GM18508 (cell line): ENCODE results near the gene MACROD1.

Experiments
- ATAC-seq: cut with Tn5 transposase; IDR thresholded peaks from one replicate; pipeline ENCODE4 v1.9.1; 2021; ENCODE audit warnings: moderate number of reproducible peaks; ENCODE audit not compliant: insufficient read depth, unreplicated experiment

The MACROD1 gene

DNA sequence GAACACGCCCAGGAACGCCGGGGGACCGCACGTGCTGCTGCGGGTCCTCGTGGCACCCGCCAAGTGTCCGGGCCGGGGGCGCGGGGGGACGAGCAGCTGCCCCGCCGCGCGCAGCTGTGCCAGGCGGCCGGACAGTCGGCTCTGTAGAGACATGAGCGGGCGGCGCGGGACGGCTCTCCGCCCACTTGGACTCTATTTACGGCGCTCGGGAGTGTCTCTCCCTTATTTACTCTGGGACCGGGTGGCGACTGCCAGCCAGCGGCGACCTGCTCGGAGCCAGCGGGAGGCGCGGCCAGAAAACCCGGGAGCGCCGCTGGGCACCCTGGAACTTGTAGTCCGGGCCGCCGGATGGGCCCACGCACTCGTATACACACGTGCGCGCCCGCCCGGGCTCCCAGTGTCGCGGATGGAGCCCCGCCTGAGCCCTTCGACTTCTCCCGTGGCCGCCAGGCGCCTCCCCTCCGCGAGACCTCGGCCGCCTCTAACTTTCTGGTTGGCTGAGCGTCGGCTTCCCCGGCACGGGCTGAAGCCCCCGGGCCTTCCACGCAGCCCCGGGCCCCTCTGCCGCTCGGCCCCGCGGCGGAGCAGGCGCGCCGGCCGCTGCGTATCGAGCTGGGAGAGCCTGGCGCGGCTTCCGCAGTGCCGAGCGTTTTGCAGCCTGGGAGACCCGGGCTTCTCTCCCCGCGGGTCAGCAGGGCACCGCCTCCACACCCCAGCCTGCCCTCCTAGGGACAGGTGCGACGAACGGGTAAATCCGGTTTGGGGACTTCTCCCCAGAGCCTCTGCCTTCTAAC, at the start of gene MACROD1:
Gene MACROD1, minus strand, starts transcription at position 272 of the 794 bp plus-strand sequence. Its CDS starts 119 bp downstream, at position 153.
- no peak for ATAC-seq

DNA sequence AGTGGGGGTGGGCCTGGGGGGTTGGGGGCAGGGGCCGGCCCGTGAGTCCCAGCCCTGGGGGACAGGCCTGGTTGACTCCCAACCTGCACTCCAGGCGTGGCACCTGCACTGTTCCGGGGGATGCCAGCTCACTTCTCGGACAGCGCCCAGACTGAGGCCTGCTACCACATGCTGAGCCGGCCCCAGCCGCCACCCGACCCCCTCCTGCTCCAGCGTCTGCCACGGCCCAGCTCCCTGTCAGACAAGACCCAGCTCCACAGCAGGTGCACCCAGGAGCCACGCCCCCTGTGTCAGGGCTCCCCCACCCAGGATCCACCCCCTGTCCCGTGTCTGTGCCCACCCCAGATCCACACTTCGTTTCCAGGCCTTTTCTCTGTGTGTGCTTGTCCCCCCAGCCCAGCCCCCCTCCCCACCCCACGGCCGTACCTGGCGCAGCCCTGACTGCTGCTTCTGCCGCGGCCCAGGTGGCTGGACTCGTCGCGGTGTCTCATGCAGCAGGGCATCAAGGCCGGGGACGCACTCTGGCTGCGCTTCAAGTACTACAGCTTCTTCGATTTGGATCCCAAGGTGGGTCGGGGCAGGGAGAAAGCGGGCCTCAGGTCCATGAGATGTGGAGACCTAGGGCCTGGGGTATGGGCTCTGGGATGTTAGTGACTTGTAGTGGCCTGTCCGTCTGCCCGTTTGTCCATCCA, 45.4 kb upstream of the MACROD1 start:
- no peak for ATAC-seq

GRCh38 chr11:64210301-64211020, 44.5 kb upstream of the MACROD1 start:
- no peak for ATAC-seq

DNA sequence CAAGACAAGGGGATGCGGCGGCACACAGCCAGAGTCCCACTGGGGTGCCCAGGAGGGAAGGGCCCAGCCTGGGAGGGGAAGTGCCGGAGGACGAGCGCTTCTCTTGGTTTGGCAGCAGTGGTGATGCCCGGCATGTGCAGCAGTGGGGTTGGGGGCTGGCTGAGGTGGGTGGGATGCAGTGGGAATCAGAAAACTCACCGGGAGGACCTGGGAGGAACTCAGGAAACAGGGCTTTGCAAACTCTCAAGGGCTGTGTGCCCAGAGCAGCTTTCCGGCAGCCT, 43.6 kb upstream of the MACROD1 start:
- no peak for ATAC-seq

GRCh38 chr11:64208796-64209562, 43.1 kb upstream of the MACROD1 start:
- ATAC-seq: no peak

- no peak for ATAC-seq
Observed at GRCh38 chr11:64208086-64208795, 42.3 kb upstream of the MACROD1 start.

DNA sequence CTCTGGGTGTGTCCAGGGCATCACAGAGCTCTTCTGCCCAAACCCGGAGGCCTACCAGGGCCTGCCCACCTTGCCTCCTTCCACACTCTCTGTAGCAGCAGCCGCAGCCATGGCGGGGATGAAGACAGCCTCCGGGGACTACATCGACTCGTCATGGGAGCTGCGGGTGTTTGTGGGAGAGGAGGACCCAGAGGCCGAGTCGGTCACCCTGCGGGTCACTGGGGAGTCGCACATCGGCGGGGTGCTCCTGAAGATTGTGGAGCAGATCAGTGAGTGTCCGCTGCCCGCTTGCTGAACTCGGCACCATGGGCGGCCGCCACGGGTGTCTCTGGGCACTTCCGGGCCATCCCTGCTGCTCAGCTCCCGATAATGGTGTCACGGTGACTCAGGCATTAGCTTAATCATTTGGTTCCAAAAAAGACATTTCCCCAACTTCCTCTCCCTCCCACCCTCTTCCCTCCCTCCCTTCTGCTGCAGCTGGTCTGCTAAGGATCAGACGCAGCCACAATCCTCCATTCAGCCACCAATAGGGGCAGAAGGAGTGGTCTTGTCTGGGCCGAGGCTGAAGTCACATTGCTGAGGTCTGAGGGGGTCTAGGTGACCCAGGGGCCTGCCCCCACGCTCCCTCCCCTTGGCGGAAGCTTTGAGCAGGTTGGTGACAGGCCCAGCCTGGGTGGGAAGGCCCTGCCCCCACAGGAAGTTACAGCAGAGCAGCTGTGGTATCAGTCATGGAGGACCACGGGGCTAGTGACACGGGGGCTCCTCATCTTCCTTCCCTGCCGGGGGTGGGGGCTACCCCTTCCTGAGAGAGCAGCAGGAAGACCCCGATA, 41.6 kb upstream of the MACROD1 start:
- ATAC-seq: no peak

GRCh38 chr11:64206457-64207255, 40.7 kb upstream of the MACROD1 start, which contains the start of gene FERMT3:
Gene FERMT3, plus strand, starts transcription at chr11:64206721. Its CDS starts 644 bp downstream, at chr11:64207365.
- ATAC-seq: no peak

DNA sequence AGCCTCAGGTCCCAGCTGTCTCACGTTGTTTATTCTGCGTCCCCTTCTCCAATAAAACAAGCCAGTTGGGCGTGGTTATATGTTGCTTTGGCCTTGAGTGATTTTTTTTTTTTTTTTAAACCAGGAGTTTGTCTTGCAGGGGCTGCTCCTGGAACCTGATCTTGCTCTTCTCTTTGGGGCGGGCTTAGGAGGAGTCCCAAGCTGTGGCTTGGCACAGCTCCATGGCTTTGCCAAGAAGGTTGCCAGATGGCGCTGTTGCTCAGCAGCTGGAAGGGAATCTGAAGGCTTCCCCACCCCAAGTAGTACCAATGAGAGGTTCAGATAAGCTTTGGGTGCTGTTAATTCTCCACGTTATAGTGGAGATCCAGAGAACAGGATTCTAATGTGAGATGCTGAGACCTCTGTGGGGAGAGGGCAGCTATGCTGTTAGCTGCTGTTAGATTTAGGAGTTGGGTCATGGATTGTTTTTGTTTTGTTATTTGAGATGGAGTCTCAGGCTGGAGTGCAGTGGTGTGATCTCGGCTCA, 38.6 kb upstream of the MACROD1 start:
- ATAC-seq: no peak

DNA sequence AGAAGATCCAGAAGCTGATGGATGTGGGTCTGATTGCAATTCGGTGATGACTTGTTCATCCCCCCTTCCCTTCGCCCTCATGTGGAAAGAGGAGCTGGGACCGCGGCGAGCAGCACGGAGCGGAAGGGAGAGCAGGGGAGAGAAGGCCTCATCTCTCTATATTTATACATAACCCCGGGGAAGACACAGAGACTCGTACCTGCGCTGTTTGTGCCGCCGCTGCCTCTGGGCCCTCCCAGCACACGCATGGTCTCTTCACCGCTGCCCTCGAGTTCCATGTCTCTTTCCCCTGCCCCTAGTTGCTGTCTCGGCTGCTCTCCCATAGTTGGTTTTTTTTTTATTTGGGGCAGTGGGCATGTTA, 38.1 kb upstream of the MACROD1 start:
- no peak for ATAC-seq

DNA sequence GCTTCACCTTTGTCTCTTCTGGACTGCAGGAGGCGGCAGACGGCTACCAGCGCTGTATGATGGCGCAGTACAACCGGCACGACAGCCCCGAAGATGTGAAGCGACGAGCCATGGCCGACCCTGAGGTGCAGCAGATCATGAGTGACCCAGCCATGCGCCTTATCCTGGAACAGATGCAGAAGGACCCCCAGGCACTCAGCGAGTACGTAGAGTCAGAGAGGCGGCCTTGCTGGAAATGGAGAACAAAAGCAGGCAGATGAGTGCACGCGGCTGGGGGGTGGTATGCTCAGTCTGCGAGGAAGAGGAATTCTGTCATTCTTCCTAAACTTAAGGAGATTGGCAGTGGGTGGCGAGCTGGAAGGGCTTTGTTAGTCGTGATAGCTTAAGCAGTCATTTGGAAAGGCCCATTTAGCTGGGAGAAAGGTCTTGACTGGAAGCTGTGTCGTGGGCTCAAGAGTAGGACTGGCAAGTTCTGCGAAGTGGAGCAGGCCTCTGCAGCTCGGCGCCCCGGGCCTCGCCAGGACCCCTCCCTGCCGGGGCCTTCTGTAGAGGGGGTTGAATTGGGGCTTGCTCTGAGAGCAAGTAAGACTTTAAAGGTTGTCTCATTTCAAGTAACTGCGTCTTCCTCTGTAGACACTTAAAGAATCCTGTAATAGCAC, 37.6 kb upstream of the MACROD1 start:
- no peak for ATAC-seq

DNA sequence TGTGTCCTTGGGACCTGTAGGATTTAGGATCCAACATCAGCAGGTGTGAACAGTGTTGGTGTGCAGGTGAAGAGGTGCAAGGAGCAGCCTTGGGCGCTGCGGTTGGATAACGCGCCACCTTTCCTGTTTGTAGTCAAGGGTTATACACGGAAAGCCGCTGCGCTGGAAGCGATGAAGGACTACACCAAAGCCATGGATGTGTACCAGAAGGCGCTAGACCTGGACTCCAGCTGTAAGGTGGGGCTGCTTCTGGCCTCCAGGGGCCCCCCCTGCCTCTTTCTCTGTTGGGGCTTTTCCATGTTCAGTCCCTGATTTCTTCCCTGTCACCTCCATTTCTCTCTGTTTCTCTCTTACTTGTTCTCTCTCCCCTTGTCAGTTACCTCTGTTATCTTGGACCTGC, 37.1 kb upstream of the MACROD1 start:
- no peak for ATAC-seq

DNA sequence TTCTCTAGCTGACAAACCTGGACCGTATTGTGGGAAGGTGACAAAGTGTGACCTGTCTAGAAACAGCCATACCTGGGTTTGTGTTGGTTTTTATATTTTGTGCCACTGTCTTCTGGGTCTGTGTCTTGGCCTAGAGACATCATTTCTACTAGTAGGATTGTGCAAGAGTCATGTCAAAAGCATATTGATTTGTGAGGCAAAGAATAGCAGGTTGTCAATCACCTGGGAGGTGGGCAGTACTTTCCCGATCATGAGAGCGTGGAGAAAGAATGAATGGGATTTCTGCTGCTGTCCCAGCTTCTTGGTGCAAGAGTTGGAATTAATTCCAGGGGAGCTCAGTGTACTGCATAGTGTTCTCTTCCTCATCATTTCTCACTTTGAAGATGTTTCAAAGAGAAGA, 35.6 kb upstream of the MACROD1 start:
- no peak for ATAC-seq

DNA sequence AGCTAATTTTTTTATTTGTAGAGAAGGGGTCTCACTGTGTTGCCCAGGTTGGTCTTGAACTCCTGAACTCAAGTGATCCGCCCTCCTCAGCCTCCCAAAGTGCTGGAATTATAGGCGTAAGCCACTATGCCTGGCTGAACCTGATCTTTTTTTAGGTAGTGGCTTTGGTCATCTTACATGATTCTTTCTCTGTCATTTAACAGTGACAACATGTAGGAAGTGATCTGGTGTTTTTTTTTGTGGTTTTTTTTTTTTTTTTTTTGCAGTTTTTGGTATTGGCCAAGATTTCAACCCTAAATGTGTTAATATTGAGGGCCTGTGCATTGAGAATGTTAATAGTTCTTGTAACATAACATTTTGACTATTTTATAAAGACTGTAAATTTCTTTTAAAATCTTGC, 32.6 kb upstream of the MACROD1 start:
- ATAC-seq: no peak

DNA sequence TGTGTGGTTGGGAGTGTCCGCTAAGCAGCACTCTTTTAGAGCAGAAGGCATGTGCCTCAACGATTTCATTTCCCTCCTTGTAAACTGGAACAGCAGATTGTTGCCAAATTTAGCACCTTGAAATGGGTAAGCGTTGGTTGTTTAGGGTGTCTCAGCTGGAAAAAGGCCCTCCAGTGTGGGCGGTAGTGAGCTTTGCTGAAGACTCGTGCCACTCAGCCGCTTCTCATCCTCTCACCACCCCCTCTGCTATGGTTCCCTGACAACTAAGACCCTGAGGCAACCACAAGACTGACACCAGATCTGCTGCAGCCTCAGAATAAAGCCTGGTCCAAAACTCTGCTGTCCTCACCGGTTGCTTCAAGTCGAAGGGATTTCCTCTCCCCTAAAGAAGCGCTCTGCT, 30.7 kb upstream of the MACROD1 start:
- ATAC-seq: no peak

- ATAC-seq: no peak
Observed at GRCh38 chr11:64192434-64192833, 26.5 kb upstream of the MACROD1 start.

GRCh38 chr11:64186492-64187165, 20.7 kb upstream of the MACROD1 start:
- no peak for ATAC-seq
